ENCODE data around the gene NMUR1. TPM values are rescaled to one million over a fixed set of nuclear protein-coding genes. Genes with fewer than 3 reads are reported as not detected.

Gene NMUR1
- total and polyA plus RNA-seq, 2 donors, result 0.05 to 0.11 TPM

DNA sequence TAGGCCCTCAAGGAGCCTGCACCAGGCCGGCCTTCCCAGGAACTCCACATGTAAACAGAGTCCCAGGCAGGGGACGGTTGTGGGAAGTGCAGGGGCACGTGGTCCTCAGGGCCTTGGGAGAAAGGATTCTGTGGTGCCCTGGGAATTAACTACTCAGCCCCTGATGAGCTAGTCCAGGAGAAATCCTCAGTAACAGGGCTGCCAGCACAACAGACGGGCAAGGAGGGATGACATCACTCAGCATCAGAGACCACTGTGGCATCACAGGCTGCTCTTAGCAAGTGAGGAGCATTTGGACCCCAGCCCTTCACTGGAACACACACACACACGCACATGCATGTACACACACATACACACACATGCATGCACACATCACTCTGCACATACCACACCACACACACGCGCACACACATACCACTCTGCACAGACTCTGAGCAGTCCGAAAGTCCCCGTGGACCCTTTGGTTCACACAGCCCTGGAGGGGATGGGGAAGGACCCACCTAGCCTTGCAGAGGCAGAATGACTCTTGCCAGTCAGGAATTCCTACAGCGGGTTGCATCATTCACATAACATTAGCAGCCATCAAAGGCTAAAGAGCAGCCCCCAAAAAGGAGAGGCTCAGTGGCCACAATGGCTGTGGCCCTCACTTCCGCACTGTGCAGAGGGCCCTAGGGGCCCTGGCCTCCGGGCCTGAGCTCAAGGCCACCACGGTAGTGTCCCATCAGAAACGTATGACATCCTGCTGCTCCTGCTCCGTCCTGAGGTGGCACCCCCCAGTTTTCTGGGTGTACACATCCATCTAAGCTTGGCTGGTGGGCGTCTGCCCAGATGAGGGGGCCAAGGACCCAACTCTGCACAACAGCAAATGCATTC is 1.9 kb upstream of the NMUR1 start:
- Histone ChIP-seq H3K27ac (ENCODE audit: low read depth in 1 of 2, low read length in 1 of 2) (no peak overlapping the region), H3K27me3 (ENCODE audit: control insufficient read depth in 2 of 2, insufficient read depth in 1 of 2, low read length in 1 of 2) (peaks cover 13 to 39% of the 10 kb centered on the region in 2 donors), H3K9me3 (ENCODE audit: control insufficient read depth in 2 of 2, insufficient read depth in 1 of 2, low read length in 1 of 2) (peaks cover 0 to 4% of the 10 kb centered on the region in 2 donors), H3K4me1 (ENCODE audit: control insufficient read depth in 2 of 2, insufficient read depth in 2 of 2, low read length in 2 of 2) (peaks cover 5 to 8% of the 10 kb centered on the region in 2 donors), H3K36me3 (ENCODE audit: control insufficient read depth in 2 of 2, insufficient read depth in 2 of 2, low read length in 1 of 2) (no peaks in the 10 kb centered on the region), H3K4me3 (ENCODE audit: low read length in 2 of 2) (no peak overlapping the region)
- WGBS, result 97% methylated on average over 16 of the region's 16 CpGs
- no peak for DNase-seq (ENCODE audit: low read depth in 6 of 9, low spot score in 9 of 9)

DNA sequence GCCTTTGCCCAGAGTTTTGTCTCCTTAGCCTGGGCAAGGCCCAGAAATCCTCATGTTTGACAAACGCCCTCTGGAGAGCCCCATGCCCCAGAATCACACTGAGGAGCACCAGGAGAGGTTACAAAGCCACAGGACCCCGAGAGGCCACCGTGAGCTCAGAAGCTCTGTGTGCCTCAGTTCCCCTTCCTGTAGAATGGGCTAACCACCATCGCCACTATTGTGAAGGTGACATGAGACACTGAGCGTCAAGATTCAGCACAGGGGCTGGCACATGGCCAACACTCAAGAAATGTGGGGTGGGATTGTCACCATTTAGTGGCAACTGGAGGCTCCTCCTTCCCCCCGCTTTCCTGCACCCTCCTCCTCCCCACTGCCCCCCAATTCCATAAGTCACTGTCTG is 1.2 kb upstream of the NMUR1 start:
- no peak for DNase-seq (ENCODE audit: low read depth in 6 of 9, low spot score in 9 of 9)
- H3K36me3 ChIP-seq (ENCODE audit: control insufficient read depth in 2 of 2, insufficient read depth in 2 of 2, low read length in 1 of 2), result no peaks in the 10 kb centered on the region
- peaks cover 5 to 8% of the 10 kb centered on the region in 2 donors for H3K4me1 ChIP-seq (ENCODE audit: control insufficient read depth in 2 of 2, insufficient read depth in 2 of 2, low read length in 2 of 2)
- no peak overlapping the region for H3K27ac ChIP-seq (ENCODE audit: low read depth in 1 of 2, low read length in 1 of 2)
- H3K4me3 ChIP-seq (ENCODE audit: low read length in 2 of 2), result no peak overlapping the region
- H3K9me3 ChIP-seq (ENCODE audit: control insufficient read depth in 2 of 2, insufficient read depth in 1 of 2, low read length in 1 of 2), result peaks cover 0 to 4% of the 10 kb centered on the region in 2 donors
- peaks cover 13 to 39% of the 10 kb centered on the region in 2 donors for H3K27me3 ChIP-seq (ENCODE audit: control insufficient read depth in 2 of 2, insufficient read depth in 1 of 2, low read length in 1 of 2)
- WGBS, result 93% methylated on average over 6 of the region's 6 CpGs

DNA sequence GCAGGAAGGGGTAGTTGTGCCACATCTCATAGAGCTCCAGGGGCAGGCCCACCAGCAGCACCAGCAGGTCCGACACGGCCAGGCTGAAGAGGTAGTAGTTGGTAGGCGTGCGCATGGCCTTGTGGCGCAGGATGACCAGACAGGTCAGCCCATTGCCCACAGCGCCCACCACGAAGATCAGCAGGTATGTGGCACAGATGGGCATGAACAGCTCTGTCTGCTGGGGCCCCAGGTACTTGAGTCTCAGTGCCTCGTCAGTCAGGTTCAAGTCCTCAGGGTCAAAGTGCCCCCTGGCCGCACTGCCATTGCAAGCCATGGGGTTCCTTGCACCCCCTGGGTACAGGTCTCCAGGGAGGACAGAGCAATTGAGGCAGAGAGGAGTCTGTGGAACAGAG is 1.6 kb downstream of the NMUR1 start:
- Histone ChIP-seq H3K4me1 (ENCODE audit: control insufficient read depth in 2 of 2, insufficient read depth in 2 of 2, low read length in 2 of 2) (peaks cover 15 to 25% of the 10 kb centered on the region in 2 donors), H3K27ac (ENCODE audit: low read depth in 1 of 2, low read length in 1 of 2) (no peak overlapping the region), H3K4me3 (ENCODE audit: low read length in 2 of 2) (no peak overlapping the region), H3K27me3 (ENCODE audit: control insufficient read depth in 2 of 2, insufficient read depth in 1 of 2, low read length in 1 of 2) (peaks cover 13 to 39% of the 10 kb centered on the region in 2 donors), H3K9me3 (ENCODE audit: control insufficient read depth in 2 of 2, insufficient read depth in 1 of 2, low read length in 1 of 2) (peaks cover 0 to 4% of the 10 kb centered on the region in 2 donors), H3K36me3 (ENCODE audit: control insufficient read depth in 2 of 2, insufficient read depth in 2 of 2, low read length in 1 of 2) (no peaks in the 10 kb centered on the region)
- WGBS, result 97% methylated on average over 9 of the region's 9 CpGs
- DNase-seq (ENCODE audit: low read depth in 6 of 9, low spot score in 9 of 9), result no peak

DNA sequence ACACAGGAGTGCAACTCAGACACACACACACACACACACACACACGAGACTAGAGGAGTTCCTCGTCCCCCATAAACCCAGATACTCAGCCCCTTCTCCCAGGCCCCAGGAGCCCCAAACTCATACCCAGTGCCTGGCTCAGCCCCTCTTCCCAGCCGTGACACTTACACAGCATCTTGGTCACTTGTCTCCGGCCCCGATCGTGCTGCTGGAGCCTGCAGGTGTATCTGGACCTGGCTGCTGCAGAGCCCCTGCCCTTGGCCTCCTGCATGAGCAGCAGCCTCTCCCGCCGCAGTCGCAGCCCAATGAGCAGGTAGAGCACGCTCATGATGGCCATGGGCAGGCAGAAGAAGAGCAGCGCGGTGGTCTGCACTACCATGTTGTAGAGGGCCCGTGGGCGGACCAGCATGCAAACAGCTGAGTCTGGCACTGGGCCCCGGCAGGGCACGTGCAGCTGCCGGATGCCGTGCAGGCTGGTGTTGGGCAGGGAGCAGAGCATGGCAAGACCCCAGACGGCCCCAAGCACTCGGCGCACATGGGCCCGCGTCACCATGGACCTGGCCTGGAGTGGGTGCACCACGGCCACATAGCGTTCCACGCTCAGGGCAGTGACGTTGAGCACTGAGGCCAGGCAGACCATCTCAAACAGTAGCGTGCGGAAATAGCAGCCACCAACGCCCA is 2.1 kb downstream of the NMUR1 start:
- Histone ChIP-seq H3K36me3 (ENCODE audit: control insufficient read depth in 2 of 2, insufficient read depth in 2 of 2, low read length in 1 of 2) (no peaks in the 10 kb centered on the region), H3K9me3 (ENCODE audit: control insufficient read depth in 2 of 2, insufficient read depth in 1 of 2, low read length in 1 of 2) (peaks cover 0 to 4% of the 10 kb centered on the region in 2 donors), H3K4me1 (ENCODE audit: control insufficient read depth in 2 of 2, insufficient read depth in 2 of 2, low read length in 2 of 2) (peaks cover 15 to 28% of the 10 kb centered on the region in 2 donors), H3K27me3 (ENCODE audit: control insufficient read depth in 2 of 2, insufficient read depth in 1 of 2, low read length in 1 of 2) (peaks cover 13 to 39% of the 10 kb centered on the region in 2 donors), H3K27ac (ENCODE audit: low read depth in 1 of 2, low read length in 1 of 2) (no peak overlapping the region), H3K4me3 (ENCODE audit: low read length in 2 of 2) (no peak overlapping the region)
- 97% methylated on average over 30 of the region's 30 CpGs for WGBS
- DNase-seq (ENCODE audit: low read depth in 6 of 9, low spot score in 9 of 9), result no peak

DNA sequence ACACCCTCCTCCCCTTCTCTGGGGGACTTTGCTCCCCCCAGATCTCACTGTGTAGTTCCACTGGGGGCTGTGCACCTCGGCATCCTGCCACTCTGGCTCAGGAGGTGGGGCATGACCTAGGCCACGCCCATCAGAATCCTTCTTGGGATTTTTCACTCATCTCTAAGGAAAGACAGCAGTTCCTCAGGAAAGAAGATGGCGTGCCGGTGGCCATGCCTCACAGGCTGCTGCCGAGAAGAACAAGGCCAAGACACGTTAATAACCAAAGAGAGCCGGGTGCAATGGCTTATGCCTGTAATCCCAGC is 3.2 kb downstream of the NMUR1 start:
- Histone ChIP-seq H3K36me3 (ENCODE audit: control insufficient read depth in 2 of 2, insufficient read depth in 2 of 2, low read length in 1 of 2) (no peaks in the 10 kb centered on the region), H3K4me3 (ENCODE audit: low read length in 2 of 2) (no peak overlapping the region), H3K9me3 (ENCODE audit: control insufficient read depth in 2 of 2, insufficient read depth in 1 of 2, low read length in 1 of 2) (peaks cover 0 to 4% of the 10 kb centered on the region in 2 donors), H3K27me3 (ENCODE audit: control insufficient read depth in 2 of 2, insufficient read depth in 1 of 2, low read length in 1 of 2) (peaks cover 13 to 39% of the 10 kb centered on the region in 2 donors), H3K27ac (ENCODE audit: low read depth in 1 of 2, low read length in 1 of 2) (no peak overlapping the region), H3K4me1 (ENCODE audit: control insufficient read depth in 2 of 2, insufficient read depth in 2 of 2, low read length in 2 of 2) (peaks cover 15 to 28% of the 10 kb centered on the region in 2 donors)
- DNase-seq (ENCODE audit: low read depth in 6 of 9, low spot score in 9 of 9), result no peak
- 95% methylated on average over 7 of the region's 7 CpGs for WGBS

DNA sequence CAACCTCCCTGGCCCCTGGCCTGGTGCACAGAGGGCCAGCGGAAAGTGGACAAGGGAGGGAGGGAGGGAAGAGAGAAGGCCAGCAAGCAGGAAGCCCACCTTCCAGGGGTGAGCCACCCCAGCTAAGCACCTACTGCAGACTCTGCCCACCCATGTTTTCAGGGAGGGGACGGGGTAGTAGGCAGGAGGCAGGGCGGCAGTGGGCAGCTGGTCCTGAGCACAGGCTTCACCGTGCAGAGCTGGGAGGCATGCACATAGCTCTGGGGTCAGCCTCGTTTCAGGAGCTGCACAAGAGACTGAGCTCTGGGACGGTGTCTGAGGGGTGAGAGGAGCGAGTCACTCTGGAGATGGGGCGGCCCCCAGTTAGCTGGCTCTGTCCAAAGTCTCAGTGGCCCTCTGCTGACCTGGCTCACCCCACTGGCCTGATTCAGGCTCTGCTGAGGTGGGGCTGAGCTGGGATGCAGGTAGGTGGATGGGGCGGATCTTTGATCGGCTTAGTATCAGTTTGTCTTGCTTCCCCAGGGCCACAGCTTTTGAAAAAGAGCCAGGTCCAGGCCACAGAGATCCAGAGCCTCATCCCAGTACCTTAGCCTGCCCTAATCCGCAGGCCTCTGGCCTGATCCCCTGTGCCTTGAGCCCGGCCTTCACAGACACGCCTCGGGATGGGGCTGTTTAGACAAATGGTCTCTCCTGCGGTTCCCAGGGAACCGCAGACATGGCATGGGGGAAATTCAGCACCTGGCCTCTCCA is 3.7 kb downstream of the NMUR1 start:
- no peaks in the 10 kb centered on the region for H3K36me3 ChIP-seq (ENCODE audit: control insufficient read depth in 2 of 2, insufficient read depth in 2 of 2, low read length in 1 of 2)
- H3K9me3 ChIP-seq (ENCODE audit: control insufficient read depth in 2 of 2, insufficient read depth in 1 of 2, low read length in 1 of 2), result peaks cover 0 to 4% of the 10 kb centered on the region in 2 donors
- WGBS, result 97% methylated on average over 16 of the region's 16 CpGs
- H3K4me3 ChIP-seq (ENCODE audit: low read length in 2 of 2), result no peak overlapping the region
- peaks cover 15 to 28% of the 10 kb centered on the region in 2 donors for H3K4me1 ChIP-seq (ENCODE audit: control insufficient read depth in 2 of 2, insufficient read depth in 2 of 2, low read length in 2 of 2)
- no peak for DNase-seq (ENCODE audit: low read depth in 6 of 9, low spot score in 9 of 9)
- H3K27ac ChIP-seq (ENCODE audit: low read depth in 1 of 2, low read length in 1 of 2), result no peak overlapping the region
- H3K27me3 ChIP-seq (ENCODE audit: control insufficient read depth in 2 of 2, insufficient read depth in 1 of 2, low read length in 1 of 2), result peaks cover 11 to 36% of the 10 kb centered on the region in 2 donors

DNA sequence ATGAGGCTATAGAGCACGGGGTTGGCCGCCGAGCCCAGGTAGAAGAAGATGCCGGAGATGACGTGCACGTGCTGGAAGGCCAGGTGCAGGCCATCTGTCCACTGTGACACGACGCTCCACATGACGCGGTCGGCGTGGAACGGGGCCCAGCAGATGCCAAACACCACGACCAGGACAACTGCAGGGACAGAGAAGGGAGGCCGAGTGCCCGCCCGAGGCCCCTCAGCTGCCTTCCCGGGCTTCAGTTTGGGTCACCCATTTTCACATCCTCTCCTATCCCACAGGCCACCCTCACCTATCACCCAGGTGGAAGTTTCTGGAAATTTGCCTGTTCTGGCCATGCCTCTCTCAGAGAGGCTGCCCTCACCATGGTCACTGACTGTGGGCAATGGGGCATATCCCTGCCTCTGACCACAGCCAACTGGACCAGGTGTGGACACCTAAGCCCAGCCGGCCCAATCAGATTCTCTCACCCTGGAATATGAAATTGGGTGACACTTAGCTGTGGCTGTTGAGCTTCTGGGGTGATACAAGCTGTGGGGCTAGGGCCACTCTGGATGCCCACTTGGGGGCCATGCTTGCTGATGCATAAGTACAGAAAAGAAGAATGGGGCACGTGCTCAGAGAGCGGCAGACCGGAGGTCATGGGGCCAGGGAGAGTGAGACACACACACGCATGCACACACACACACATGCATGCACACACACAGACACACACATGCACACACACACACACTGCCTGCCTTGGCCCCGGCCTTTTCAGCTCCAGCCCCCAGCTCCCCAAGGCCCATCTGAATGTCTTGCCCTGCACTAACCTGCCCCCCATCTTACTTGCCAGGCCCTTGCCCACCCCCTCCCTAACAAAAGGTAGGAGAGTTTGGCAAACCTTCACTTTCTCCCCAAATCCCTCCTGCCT is 4.7 kb downstream of the NMUR1 start:
- Histone ChIP-seq H3K4me1 (ENCODE audit: control insufficient read depth in 2 of 2, insufficient read depth in 2 of 2, low read length in 2 of 2) (peaks cover 14 to 25% of the 10 kb centered on the region in 2 donors), H3K27ac (ENCODE audit: low read depth in 1 of 2, low read length in 1 of 2) (no peak overlapping the region)
- no peak for DNase-seq (ENCODE audit: low read depth in 6 of 9, low spot score in 9 of 9)

DNA sequence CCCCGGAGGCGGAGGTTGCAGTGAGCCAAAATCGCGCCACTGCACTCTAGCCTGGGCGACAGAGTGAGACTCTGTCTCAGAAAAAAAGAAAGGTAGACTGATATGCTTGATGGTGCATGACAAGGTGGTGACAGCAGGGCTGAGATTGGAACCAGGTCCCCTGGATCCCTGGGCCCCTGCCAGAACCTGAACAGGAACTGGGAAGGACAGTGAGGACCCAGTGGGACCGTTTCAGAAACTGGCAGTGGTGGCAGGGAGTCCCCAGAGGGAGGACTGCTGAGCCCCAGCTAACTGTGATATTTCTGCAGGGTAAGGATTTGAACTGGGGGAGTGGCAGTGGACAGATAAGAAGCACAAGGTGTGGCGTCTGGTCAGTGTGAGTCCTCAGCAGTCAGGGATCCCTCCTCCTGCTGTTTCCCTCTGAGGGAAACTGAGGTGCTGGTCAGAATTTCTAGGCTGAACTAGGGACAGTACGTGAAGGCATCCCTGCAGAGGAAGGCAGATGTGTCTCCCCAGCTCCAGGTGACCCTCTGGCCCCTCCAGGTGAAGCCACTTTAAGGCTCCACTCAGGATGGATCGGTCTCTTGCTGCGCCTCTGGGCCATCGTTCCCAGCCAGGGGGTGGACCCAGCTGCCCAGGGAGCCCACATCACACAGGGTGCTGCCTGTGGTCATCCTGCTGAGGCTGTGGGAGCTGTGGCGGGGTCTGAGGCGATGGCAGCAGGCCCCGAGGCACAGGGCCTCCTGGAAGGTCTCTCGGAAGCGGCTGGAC is 5.6 kb downstream of the NMUR1 start:
- H3K36me3 ChIP-seq (ENCODE audit: control insufficient read depth in 2 of 2, insufficient read depth in 2 of 2, low read length in 1 of 2), result no peaks in the 10 kb centered on the region
- no peak for DNase-seq (ENCODE audit: low read depth in 6 of 9, low spot score in 9 of 9)
- H3K4me3 ChIP-seq (ENCODE audit: low read length in 2 of 2), result no peak overlapping the region
- peaks cover 0 to 1% of the 10 kb centered on the region in 2 donors for H3K9me3 ChIP-seq (ENCODE audit: control insufficient read depth in 2 of 2, insufficient read depth in 1 of 2, low read length in 1 of 2)
- H3K27ac ChIP-seq (ENCODE audit: low read depth in 1 of 2, low read length in 1 of 2), result no peak overlapping the region
- H3K4me1 ChIP-seq (ENCODE audit: control insufficient read depth in 2 of 2, insufficient read depth in 2 of 2, low read length in 2 of 2), result peaks cover 10 to 20% of the 10 kb centered on the region in 2 donors
- WGBS, result 96% methylated on average over 16 of the region's 16 CpGs
- peaks cover 0 to 17% of the 10 kb centered on the region in 2 donors for H3K27me3 ChIP-seq (ENCODE audit: control insufficient read depth in 2 of 2, insufficient read depth in 1 of 2, low read length in 1 of 2)

More for the DNA sequence above, 4.7 kb downstream of the NMUR1 start:
- Histone ChIP-seq H3K36me3 (ENCODE audit: control insufficient read depth in 2 of 2, insufficient read depth in 2 of 2, low read length in 1 of 2) (no peaks in the 10 kb centered on the region), H3K9me3 (ENCODE audit: control insufficient read depth in 2 of 2, insufficient read depth in 1 of 2, low read length in 1 of 2) (no peaks in the 10 kb centered on the region), H3K27me3 (ENCODE audit: control insufficient read depth in 2 of 2, insufficient read depth in 1 of 2, low read length in 1 of 2) (peaks cover 7 to 26% of the 10 kb centered on the region in 2 donors), H3K4me3 (ENCODE audit: low read length in 2 of 2) (no peak overlapping the region)
- 98% methylated on average over 24 of the region's 24 CpGs for WGBS

All from thymus (tissue), 11 donors.